CD14-positive monocyte (primary cell): Measurements from ENCODE around the gene CSTPP1. TPM values are rescaled to one million over a fixed set of nuclear protein-coding genes. Genes with fewer than 3 reads are reported as not detected.
A peak's percentile ranks its signal among the peaks of the same experiment; 100 is the strongest.

Experiments used
- DNase-seq, 3 donors: peaks; one replicate each; pipeline ENCODE4 v3.0.0-alpha.2; 2011 to 2022
- H2AFZ ChIP-seq: 2 replicates; pipeline ENCODE4 v1.6.0; 2012; ENCODE audit warnings: mild to moderate bottlenecking, low read depth, low read length, inconsistent platforms; ENCODE audit not compliant: insufficient read depth, poor library complexity, severe bottlenecking
- H3K27ac ChIP-seq, 2 donors: 1 replicate in 1 of 2; 2 replicates in 1 of 2; pipeline ENCODE4 v1.5.1; 2012 to 2013; ENCODE audit warnings: low read length in 2 of 2, control low read depth in 1 of 2, inconsistent platforms in 1 of 2, low read depth in 1 of 2, mild to moderate bottlenecking in 1 of 2
- H3K27me3 ChIP-seq, 2 donors: one replicate each; pipeline versions ENCODE4 v1.6.0 to v1.6.1; 2011 to 2013; ENCODE audit warnings: low read length in 2 of 2; ENCODE audit not compliant: control insufficient read depth in 2 of 2, insufficient read depth in 2 of 2
- H3K36me3 ChIP-seq, 2 donors: replicated peaks in 1 of 2; 1 replicate in 1 of 2; 2 replicates in 1 of 2; pipeline versions ENCODE4 v1.5.1 to v1.6.1; 2012 to 2013; ENCODE audit warnings: low read length in 2 of 2, control low read depth in 1 of 2, inconsistent platforms in 1 of 2, mild to moderate bottlenecking in 1 of 2; ENCODE audit not compliant: insufficient read depth in 2 of 2, control insufficient read depth in 1 of 2
- H3K4me1 ChIP-seq, 2 donors: 1 replicate in 1 of 2; 2 replicates in 1 of 2; pipeline versions ENCODE4 v1.5.1 to v1.6.1; 2012 to 2013; ENCODE audit warnings: low read length in 2 of 2, control low read depth in 1 of 2, inconsistent platforms in 1 of 2, mild to moderate bottlenecking in 1 of 2, moderate library complexity in 1 of 2; ENCODE audit not compliant: insufficient read depth in 2 of 2, control insufficient read depth in 1 of 2
- H3K4me2 ChIP-seq: replicated peaks from 2 replicates; pipeline ENCODE3; 2012; ENCODE audit warnings: low read length, moderate library complexity, mild to moderate bottlenecking; ENCODE audit not compliant: poor library complexity, severe bottlenecking; ENCODE audit errors: extremely low read depth
- H3K4me3 ChIP-seq, 3 experiments: fragments of 200-600 bp in 1 of 3; sonication (generic) in 1 of 3; replicated peaks in 1 of 3; 1 replicate in 2 of 3; 2 replicates in 1 of 3; pipeline ENCODE4 v1.5.1; 2011 to 2013; ENCODE audit warnings: low read length in 3 of 3, mild to moderate bottlenecking in 3 of 3, control low read depth in 2 of 3, low read depth in 2 of 3, inconsistent platforms in 1 of 3, moderate library complexity in 1 of 3
- H3K79me2 ChIP-seq: 2 replicates; pipeline ENCODE4 v1.6.0; 2012; ENCODE audit warnings: mild to moderate bottlenecking, control low read depth, inconsistent platforms, low read length, moderate library complexity; ENCODE audit not compliant: insufficient read depth
- H3K9ac ChIP-seq: 2 replicates; pipeline ENCODE4 v1.6.0; 2017; ENCODE audit warnings: low read length, mild to moderate bottlenecking; ENCODE audit not compliant: insufficient read depth, poor library complexity, severe bottlenecking
- H3K9me3 ChIP-seq, 2 donors: replicated peaks in 1 of 2; 1 replicate in 1 of 2; 2 replicates in 1 of 2; pipeline versions ENCODE4 v1.5.1 to v1.6.1; 2012 to 2013; ENCODE audit warnings: low read length in 2 of 2, control low read depth in 1 of 2; ENCODE audit not compliant: control insufficient read depth in 1 of 2, insufficient read depth in 1 of 2
- H4K20me1 ChIP-seq: 2 replicates; pipeline ENCODE4 v1.6.0; 2012; ENCODE audit warnings: mild to moderate bottlenecking, low read length, control low read depth, moderate library complexity; ENCODE audit not compliant: insufficient read depth
- H3K27ac Mint-ChIP-seq, 7 donors: one replicate each; pipeline ENCODE4 v1.8.0; 2020; ENCODE audit warnings: mild to moderate bottlenecking in 7 of 7, mixed read lengths in 7 of 7, moderate library complexity in 6 of 7, inconsistent platforms in 2 of 7
- H3K27me3 Mint-ChIP-seq, 3 donors: one replicate each; pipeline ENCODE4 v1.8.0; 2021 to 2022; ENCODE audit warnings: low read depth in 3 of 3, mild to moderate bottlenecking in 3 of 3, mixed read lengths in 3 of 3, moderate library complexity in 3 of 3, inconsistent platforms in 1 of 3
- H3K36me3 Mint-ChIP-seq, 2 donors: one replicate each; pipeline ENCODE4 v1.8.0; 2020; ENCODE audit warnings: mixed read lengths in 2 of 2, inconsistent platforms in 1 of 2, mild to moderate bottlenecking in 1 of 2
- H3K4me1 Mint-ChIP-seq: one replicate; pipeline ENCODE4 v1.8.0; 2020; ENCODE audit warnings: mild to moderate bottlenecking, mixed read lengths
- H3K4me3 Mint-ChIP-seq, 2 donors: one replicate each; pipeline ENCODE4 v1.8.0; 2020; ENCODE audit warnings: mild to moderate bottlenecking in 2 of 2, mixed read lengths in 2 of 2, moderate library complexity in 1 of 2
- H3K9me3 Mint-ChIP-seq, 7 donors: one replicate each; pipeline ENCODE4 v1.8.0; 2020 to 2022; ENCODE audit warnings: mixed read lengths in 7 of 7, mild to moderate bottlenecking in 6 of 7, moderate library complexity in 6 of 7, inconsistent platforms in 2 of 7
- CTCF ChIP-seq: fragments of 200-600 bp; IDR thresholded peaks from one replicate; pipeline ENCODE4 v1.8.0; 2022; ENCODE audit warnings: antibody characterized with exemption, mild to moderate bottlenecking
- WGBS: methylation state at CpG from one replicate; pipeline ENCODE4 v1.1.5; 2013; ENCODE audit warnings: missing lambda C conversion rate; ENCODE audit not compliant: insufficient coverage; 5-methylcytosine and 5-hydroxymethylcytosine counted together
- intact Hi-C, 2 donors: fragments of 100-400 bp; cut with micrococcal nuclease; formaldehyde crosslinking; loops; one replicate each; pipeline versions ENCODE4 v1.15.0 to v1.15.1; 2023
- polyA plus RNA-seq, 3 donors: library from polyadenylated mRNA; depleted of rRNA in 1 of 3; unstranded in 2 of 3; stranded (reverse) in 1 of 3; fragments of 300-500 nt in 2 of 3; fragments of >200 nt in 1 of 3; fragmentation: Illumina TruSeq in 2 of 3; gene quantifications; 1 replicate in 2 of 3; 2 replicates in 1 of 3; pipeline ENCODE4 v1.2.3, GENCODE V29; 2012 to 2021

CSTPP1 gene
- polyA plus RNA-seq, 3 donors, result 4.5 to 6.5 (median 5.9) TPM

GRCh38 chr11:46979358-46979757, 42.8 kb downstream of the CSTPP1 start:
- Mint-ChIP-seq H3K4me1 (peaks cover 7% of the 10 kb centered on the region), H3K27me3 (peaks cover 0 to 5% (median 1%) of the 10 kb centered on the region in 3 donors), H3K36me3 (no peaks in the 10 kb centered on the region), H3K4me3 (no peak overlapping the region), H3K27ac (no peak overlapping the region), H3K9me3 (peaks cover 0 to 1% (median 0%) of the 10 kb centered on the region in 7 donors)
- Histone ChIP-seq H3K9me3 (no peaks in the 10 kb centered on the region), H3K4me2 (no peak overlapping the region), H3K27ac (no peak overlapping the region), H2AFZ (no peak overlapping the region), H3K9ac (no peak overlapping the region), H3K79me2 (no peaks in the 10 kb centered on the region), H3K4me3 (no peak overlapping the region), H3K4me1 (no peaks in the 10 kb centered on the region), H3K36me3 (no peaks in the 10 kb centered on the region), H3K27me3 (no peaks in the 10 kb centered on the region), H4K20me1 (no peaks in the 10 kb centered on the region)
- intact Hi-C loops, result no loop called here
- TF ChIP-seq CTCF, result no peak
- no peak for DNase-seq
- WGBS, result no CpG with 5 or more reads among the region's 5 CpGs

GRCh38 chr11:46981436-46981835, 44.9 kb downstream of the CSTPP1 start:
- peaks cover 0 to 5% (median 1%) of the 10 kb centered on the region in 3 donors for H3K27me3 Mint-ChIP-seq
- H3K4me1 Mint-ChIP-seq, result peaks cover 7% of the 10 kb centered on the region
- peaks cover 0 to 1% (median 0%) of the 10 kb centered on the region in 7 donors for H3K9me3 Mint-ChIP-seq
- H4K20me1 ChIP-seq, result no peaks in the 10 kb centered on the region
- H3K9me3 ChIP-seq, result no peaks in the 10 kb centered on the region
- no peaks in the 10 kb centered on the region for H3K36me3 Mint-ChIP-seq
- peak overlapping the region in 1 of 7 donors; percentile 41 for H3K27ac Mint-ChIP-seq
- H3K4me3 Mint-ChIP-seq, result peak overlapping the region; percentile 52 to 83
- no peak for DNase-seq
- H3K27me3 ChIP-seq, result no peaks in the 10 kb centered on the region
- H3K79me2 ChIP-seq, result no peaks in the 10 kb centered on the region
- peak overlapping the region in 1 of 2 donors; percentile 20 for H3K27ac ChIP-seq
- TF ChIP-seq CTCF, result no peak
- intact Hi-C loops, result no loop called here
- H3K36me3 ChIP-seq, result no peaks in the 10 kb centered on the region
- H3K4me2 ChIP-seq, result peak overlapping the region; percentile 60
- peak overlapping the region; percentile 2 to 66 (median 62) for H3K4me3 ChIP-seq
- WGBS, result no CpG with 5 or more reads among the region's 3 CpGs
- H3K9ac ChIP-seq, result peak overlapping the region; percentile 44
- H3K4me1 ChIP-seq, result no peaks in the 10 kb centered on the region
- H2AFZ ChIP-seq, result peak overlapping the region; percentile 26
